ENCODE measurements around the gene IDI2.
"Not testable (repeated sequence)": the region's sequence is repeated elsewhere in the genome, so short reads cannot be mapped to it uniquely, and the experiment has no call there.

Gene IDI2

GRCh38 chr10:1025683-1026082, at the start of gene IDI2:
Gene IDI2, minus strand, starts transcription at chr10:1025859. Its CDS starts 1,136 bp downstream, at chr10:1024723.
- in situ Hi-C loops (cut with MboI; ENCODE audit: low sequenced_read_pairs) = no loop called here

GRCh38 chr10:1074748-1075308, 49.2 kb upstream of the IDI2 start:
- in situ Hi-C loops (cut with MboI; ENCODE audit: low sequenced_read_pairs) = no loop called here

DNA sequence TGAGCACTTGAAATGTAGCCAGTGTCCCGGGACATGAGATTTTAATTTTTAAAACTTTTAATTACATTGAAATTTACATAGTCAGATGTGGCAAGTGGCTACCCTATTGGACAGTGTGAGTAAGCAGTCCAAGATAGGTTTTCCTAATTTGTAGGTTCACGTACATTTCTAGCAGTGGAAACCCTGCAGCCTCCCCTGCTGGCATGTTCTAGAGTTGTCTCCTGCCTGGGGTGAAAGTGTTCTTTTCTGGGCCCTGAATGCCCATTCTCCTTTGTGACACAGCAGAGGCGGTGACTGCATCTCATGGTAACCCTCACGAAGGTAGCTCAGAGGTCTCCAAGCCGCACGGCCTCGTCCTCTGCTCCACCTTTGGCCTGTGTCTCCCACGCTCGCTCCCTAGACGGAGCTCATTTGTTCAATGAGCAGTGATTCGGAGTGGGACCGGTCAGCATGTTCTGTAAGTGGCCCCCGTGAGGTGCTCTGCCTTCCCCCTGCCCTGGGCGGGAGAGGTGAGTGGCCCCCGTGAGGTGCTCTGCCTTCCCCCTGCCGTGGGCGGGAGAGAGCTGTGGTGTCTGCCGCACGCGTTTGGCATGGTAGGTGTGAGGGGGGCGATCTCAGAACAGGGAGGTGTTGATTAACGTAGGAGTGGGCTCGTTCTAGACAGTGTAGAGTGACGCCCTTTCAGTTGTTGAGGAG, 48.5 kb upstream of the IDI2 start:
- in situ Hi-C loops (cut with MboI; ENCODE audit: low sequenced_read_pairs) = no loop called here

GRCh38 chr10:1070919-1071318, 45.3 kb upstream of the IDI2 start:
- in situ Hi-C loops (cut with MboI; ENCODE audit: low sequenced_read_pairs) = no loop called here

- in situ Hi-C loops (cut with MboI; ENCODE audit: low sequenced_read_pairs) = no loop called here
Measured at GRCh38 chr10:1068380-1069361, 43.0 kb upstream of the IDI2 start.

GRCh38 chr10:1066734-1067133, 41.1 kb upstream of the IDI2 start:
- in situ Hi-C loops (cut with MboI; ENCODE audit: low sequenced_read_pairs) = not testable (repeated sequence)

GRCh38 chr10:1064964-1065247, 39.2 kb upstream of the IDI2 start:
- in situ Hi-C loops (cut with MboI; ENCODE audit: low sequenced_read_pairs) = no loop called here

DNA sequence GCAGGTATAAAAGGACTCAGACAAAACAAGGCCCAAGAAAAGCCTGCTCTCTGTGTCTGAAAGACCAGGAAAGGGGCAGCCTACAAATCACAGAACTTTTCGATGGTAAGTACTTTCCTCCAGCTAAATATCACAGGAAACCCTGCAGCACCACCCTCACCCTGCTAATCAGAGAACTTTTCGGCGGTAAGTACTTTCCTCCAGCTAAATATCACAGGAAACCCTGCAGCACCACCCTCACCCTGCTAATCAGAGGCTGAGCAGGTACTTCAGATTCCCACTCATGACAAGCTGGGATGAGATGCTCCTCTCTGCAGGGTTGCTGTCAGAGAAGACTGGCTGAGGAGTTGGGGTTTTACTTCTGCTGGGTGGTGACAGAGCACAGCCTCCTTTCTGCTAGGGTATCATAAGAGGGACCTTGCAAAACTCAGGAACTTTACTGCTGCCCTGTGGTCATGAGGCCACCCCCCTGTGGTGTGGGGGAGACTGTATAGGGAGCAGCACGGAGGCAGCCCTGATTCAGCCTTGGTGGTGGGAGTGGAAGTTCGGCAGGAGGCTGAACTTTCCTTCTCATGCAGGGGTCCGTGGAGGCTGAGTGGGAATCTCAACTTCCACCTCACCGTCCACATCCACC, 37.7 kb upstream of the IDI2 start:
- in situ Hi-C loops (cut with MboI; ENCODE audit: low sequenced_read_pairs) = no loop called here

DNA sequence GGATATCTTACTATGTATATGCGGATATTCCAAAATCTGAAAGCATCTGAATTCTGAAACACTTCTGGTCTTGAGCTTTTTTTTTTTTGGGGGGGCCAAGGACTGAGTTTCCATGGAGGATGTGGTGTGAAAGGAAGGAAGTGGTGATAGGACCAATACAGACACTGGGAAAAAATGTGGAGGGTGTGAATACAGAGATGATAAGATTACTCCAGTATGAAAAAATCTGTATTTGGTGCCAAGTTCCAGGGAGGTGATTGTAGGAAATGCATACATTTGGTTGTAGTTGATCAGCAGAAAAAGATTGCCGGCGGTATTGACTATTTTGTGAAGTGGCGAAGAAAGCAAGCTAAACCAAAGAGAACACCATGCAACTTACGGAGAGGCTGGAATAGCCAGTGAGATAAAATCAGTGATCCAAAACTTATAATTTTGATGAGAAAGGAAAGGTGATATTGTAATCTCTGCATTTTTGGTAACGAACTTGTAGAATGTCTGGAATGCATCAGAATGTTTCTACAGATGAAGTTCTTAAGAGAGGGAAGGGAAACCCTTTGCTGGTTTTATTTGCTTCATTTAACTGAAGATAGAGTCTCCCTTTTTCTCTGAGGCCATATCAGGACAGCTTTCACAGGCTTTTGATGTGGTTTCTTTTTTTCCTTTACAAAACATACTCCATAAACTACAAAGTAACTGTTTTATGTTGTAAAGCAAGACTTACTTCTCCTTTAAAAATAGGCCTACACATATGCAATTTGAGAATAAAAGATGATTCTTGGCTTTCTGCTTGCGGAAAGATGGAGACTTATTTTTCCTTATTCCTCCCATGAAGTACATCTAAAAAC, 36.5 kb upstream of the IDI2 start:
- in situ Hi-C loops (cut with MboI; ENCODE audit: low sequenced_read_pairs) = no loop called here

DNA sequence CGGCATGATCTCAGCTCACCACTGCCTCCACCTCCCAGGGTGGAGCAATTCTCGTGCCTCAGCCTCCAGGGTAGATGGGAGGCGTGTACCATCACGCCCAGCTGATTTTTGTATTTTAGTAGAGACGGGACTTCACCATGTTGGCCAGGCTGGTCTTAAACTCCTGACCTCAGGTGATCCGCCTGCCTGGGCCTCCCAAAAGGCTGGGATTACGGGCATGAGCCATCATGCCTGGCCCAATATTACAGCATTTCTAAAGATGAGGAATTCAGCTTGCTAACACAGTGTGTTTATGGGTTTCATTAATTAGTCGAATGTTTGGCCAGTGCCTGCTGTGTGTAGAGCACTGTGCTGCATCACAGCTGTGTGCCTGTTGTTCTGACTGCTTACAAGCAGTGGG, 34.2 kb upstream of the IDI2 start:
- in situ Hi-C loops (cut with MboI; ENCODE audit: low sequenced_read_pairs) = no loop called here

DNA sequence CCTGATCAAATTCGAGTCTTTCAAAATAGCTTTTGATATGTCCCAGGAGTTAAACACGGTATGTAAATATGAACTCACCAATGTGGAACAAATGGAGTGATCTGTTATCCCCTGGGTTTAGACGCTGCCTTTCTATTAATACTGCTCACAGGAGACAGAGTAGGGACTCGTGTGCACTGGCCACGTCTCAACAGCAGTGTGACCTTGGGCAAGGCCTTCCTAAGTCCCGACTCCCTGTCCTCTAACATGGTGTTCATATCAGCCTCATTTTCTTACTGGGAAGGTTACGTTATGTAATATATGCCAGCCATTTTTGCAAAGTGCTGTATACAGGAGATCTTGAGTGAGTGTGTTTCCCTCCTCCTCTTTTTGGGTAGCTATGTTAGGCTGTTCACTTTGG, 32.4 kb upstream of the IDI2 start:
- in situ Hi-C loops (cut with MboI; ENCODE audit: low sequenced_read_pairs) = no loop called here

DNA sequence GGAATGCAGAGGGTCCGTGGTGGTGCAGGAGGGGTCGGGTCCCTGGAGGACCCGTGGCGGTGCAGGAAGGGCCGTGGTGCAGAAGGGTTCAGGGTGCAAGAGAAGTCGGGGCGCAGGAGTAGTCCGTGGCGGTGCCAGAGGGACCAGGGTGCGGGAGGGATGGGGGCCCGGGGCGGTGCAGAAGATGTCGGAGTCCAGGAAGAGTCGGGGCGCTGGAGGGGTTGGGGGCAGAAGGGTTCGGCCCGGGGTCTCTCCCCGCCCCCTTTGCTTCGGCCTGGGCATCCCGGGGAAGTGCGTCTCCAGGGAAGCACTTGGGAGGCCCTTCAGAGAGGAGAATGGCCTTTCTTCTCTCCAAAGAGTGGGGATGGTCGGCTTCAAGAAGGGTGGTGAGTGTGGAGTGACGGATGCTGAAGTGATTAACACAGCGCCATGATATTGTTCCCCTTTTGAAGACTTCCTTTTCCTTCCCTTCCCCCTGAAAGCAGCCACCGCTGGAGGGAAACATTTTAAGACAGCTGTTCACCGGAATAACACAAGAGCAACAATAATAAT, 31.5 kb upstream of the IDI2 start:
- in situ Hi-C loops (cut with MboI; ENCODE audit: low sequenced_read_pairs) = no loop called here

DNA sequence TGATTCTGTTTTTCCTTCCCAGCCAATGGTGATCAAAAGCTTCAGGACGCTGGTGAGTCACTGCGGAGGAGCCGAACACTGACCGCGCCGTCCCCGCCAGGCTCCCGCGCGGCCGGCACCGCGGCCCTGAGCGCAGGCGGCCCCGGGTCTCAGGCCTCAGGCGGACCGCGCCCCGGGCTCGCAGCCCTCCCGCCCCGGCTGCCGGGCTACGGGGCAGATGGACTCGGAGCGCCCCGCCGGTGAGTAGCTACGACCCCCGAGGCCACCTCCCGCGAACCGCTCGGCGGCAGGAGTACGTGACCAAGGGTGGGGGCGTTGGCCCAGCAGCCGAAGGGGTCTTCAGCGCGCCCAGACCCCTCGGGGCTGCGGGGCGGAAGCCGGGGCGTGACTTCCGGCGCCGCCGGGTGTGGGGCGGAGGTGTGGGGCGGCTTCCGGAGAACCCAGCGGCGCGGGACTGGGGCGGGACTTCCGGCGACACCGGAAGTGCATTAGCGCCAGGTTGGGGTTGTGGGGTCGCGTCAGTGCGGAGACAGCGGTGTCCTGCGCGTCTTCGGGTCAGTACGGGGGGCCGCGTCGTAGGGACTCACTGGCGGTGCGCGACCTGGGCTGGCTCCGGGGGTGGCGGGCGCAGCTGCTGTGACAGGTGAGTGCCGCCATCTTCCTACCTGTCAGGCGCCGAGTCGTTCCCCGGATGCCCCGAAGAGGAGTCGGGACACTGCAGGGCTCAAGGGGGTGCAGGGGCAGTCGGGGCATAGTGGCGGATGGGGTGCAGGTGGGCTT, 30.9 kb upstream of the IDI2 start, which contains the start of gene WDR37:
WDR37 (plus strand) TSS at position 60 of the 780 bp plus-strand sequence. CDS start 15,771 bp downstream, outside the sequence.
- in situ Hi-C loops (cut with MboI; ENCODE audit: low sequenced_read_pairs) = no loop called here

GRCh38 chr10:1054684-1055083, 29.0 kb upstream of the IDI2 start:
- in situ Hi-C loops (cut with MboI; ENCODE audit: low sequenced_read_pairs) = no loop called here

DNA sequence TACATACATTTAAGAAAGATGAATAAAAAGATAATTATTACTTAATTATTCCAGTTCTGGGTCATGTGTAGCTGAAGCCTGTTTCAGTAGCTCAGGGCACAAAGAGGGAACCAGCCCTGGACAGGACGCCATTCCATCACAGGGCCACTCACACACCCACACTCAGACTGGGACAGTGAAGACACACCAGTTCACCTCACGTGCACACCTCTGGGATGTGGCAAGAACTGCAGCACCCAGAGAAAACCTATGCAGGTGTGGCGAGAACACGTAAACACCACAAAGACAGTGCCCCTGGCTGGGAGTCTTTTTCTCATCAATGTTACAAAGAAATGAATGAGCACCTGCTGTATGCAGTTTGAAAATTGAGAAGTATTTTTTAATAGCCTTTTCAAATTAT, 24.9 kb upstream of the IDI2 start:
- in situ Hi-C loops (cut with MboI; ENCODE audit: low sequenced_read_pairs) = no loop called here

DNA sequence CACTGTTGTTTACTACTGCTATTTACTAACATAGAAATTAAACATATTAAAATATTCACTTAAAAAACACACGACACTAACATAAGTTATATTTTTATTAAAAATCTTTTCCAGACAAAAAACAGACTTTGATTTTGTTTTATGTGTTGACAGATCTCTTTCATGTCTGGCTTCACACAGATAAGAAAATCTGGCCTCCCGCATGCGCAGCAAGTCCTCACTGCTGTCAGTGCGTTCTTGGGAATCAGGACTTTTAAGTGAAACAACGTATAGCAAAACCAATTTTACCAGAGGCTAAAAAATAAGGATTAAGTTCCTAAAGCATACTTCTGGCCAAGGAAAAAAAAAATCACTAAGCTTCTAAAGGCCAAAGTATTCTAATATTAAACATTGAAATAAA, 24.5 kb upstream of the IDI2 start:
- in situ Hi-C loops (cut with MboI; ENCODE audit: low sequenced_read_pairs) = no loop called here

DNA sequence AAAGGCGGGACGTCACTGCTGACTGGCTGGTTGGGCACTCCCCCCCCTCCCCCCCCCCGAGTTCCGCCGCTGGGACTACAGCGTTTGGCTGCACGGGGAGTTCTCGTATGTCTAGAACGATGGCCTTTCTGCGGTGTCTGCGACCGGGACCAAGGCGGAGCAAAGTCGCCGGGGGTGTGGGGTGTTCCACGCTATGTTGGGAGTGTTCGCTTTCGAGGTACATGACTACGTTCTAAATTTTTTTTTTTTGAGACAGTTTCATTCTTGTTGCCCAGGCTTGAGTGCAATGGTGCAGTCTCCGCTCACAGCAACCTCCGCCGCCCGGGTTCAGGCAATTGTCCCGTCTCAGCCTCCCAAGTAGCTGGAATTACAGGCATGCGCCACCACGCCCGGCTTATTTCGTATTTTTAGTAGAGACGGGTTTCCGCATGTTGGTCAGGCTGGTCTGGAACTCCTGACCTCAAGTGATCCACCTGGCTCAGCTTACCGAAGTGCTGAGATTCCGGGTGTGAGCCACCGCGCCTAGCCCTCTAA, 23.8 kb upstream of the IDI2 start:
- in situ Hi-C loops (cut with MboI; ENCODE audit: low sequenced_read_pairs) = no loop called here

DNA sequence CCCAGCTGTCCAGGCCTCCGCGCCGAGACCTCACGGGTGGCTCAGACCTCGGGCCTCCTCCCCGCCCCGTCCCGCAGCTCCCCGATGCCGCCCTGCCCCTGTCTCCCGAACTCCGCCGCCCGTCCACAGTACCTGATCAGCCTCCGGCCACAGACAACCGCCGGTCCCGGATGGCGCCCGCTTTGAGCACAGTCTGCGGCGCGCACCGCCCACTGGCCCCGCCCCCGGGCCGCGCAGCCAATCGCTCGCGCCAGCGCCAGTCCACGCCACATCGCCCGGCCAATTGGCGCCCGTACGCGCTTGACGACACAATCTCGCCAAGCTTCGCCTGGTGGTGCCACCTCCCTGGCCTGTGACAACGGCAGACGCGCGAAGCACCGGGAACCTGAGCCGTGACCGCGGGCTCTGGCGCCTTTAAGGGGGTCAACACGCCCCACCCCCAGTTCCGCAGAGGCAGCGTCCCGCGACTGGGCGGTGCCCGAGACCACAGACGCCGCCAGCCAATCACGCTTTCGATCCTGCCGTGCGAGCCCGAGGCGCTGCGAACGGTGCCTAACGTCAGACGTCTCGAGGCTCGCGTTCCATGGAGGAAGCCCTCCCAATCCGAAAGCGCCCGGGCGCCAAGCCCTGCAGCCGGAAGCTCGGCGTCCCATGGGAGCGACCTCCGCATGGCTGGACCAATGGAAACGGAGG, 23.2 kb upstream of the IDI2 start, which contains the start of gene IDI1:
IDI1 (minus strand) TSS at position 388 of the 693 bp plus-strand sequence; CDS start at position 272, 116 bp downstream.
- in situ Hi-C loops (cut with MboI; ENCODE audit: low sequenced_read_pairs) = no loop called here
